Measurements from ENCODE around the gene SMIM20.

SMIM20 gene

DNA sequence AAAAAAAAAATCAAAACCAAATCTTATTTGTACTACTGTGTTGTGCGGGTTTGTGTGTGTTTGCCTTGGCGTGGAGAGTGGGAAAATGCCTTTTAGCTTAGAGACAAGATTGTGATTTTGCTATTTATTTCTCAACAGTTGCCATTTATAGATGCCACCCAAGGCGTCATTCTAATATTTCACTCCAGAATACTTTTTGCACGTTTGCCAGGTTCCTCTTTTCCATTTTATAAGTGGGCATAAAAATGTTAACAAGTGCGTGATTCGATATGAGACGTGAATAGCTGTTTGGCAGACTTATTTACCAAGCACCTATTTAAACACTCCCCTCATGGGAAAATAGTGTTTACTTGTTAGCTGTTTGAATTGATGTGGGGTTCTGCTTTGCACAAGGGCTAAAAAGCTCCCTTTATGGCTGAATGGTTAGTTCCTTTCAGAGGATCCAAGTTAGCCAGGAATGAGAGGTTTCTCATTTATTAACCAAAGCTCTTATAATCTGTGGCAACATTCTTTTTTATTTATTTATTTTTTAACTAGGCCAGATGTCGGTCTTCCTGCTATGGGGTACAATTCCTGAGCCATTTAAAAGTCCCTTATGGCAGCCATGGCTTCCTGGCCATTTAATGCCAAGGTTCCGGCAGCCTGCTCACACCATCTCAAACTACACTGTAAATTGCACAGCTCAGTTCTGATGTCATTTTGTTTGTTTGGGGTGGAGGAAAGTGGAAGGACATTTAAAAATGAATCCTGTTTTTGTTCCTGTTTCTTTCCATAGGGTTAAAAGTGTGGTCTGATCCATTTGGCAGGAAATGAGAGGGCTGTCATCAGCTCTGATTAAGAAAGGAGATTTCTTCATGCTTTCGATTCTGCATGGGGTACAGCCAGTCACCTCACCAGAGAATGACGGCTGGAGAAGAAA, 14.6 kb downstream of the SMIM20 start:
- Mint-ChIP-seq H3K36me3 (no peaks in the 10 kb centered on the region), H3K9me3 (ENCODE audit: low read depth) (no peaks in the 10 kb centered on the region), H3K4me3 (no peak overlapping the region), H3K27ac (no peak overlapping the region), H3K27me3 (no peaks in the 10 kb centered on the region), H3K4me1 (ENCODE audit: low read depth) (peaks cover 4% of the 10 kb centered on the region)

DNA sequence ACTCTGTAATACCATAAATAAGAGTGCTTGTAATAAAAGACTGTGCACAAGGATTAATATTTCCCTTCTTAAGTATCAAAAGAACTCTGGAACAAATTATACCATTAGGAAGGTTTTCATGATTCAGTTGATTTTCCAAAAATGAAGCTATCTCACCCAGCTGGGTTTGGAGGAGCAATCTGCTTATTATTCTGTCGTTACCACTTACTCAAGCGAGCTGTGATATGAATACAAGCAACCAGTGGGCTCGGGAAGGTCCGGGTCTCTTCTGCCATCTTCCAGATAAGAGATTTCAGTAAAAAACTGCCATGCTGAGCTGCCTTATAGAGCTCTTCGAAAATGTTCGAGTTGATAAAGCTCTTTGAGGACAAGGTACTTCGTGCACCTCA, 15.3 kb downstream of the SMIM20 start:
- Mint-ChIP-seq H3K4me3 (no peak overlapping the region), H3K27me3 (no peaks in the 10 kb centered on the region), H3K9me3 (ENCODE audit: low read depth) (no peaks in the 10 kb centered on the region), H3K36me3 (no peaks in the 10 kb centered on the region), H3K4me1 (ENCODE audit: low read depth) (peaks cover 4% of the 10 kb centered on the region), H3K27ac (no peak overlapping the region)

DNA sequence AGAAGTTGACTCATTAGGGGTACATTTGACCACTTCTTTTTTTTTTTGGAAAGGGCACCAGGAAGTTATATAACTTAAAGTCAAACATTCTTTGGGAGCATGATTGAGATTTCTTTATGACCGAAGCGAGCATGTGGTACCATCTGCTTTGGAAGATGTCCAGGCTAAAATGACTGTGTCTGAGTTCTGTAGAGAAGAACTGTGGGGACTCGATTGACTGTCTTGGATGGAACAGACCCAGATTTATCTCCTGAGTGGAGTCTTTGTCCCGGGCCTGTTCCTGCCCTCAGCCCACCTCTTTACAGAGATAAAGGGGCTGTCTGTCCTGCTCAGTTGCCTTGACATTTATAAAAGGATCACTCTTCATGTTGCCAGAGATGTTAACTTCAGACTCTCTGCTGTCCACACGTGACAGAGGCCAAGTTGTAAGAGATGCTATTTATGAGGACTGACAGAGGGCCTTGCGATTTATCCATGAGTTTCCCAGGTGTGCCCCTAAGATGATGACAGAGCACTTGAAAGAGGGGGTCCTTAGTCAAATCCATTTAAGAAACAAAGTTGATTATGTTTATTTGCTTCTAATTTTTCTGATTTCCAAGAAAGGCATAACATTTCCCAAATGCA, 16.8 kb downstream of the SMIM20 start:
- Mint-ChIP-seq H3K27me3 (no peaks in the 10 kb centered on the region), H3K4me3 (no peak overlapping the region), H3K9me3 (ENCODE audit: low read depth) (no peaks in the 10 kb centered on the region), H3K4me1 (ENCODE audit: low read depth) (peaks cover 3% of the 10 kb centered on the region), H3K27ac (no peak overlapping the region), H3K36me3 (no peaks in the 10 kb centered on the region)

DNA sequence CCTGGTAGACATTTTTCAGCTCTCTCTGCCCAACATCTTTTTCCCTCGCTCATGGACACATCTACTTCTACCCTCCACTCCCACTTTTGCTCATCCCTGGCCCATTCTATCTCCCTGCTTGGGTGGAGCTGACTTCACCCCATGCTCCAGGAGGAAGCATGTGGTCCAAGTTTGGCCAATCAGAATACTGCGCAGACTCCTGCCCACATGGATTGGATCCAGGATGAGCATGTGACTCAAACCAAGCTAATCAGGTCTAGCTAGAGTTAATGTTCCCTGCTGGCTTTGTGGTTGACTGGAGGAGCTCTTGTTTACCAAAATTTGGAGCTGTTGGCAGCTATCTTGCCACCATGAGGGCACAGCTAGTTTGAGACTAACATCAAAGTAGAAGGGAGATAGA, 22.7 kb downstream of the SMIM20 start:
- Mint-ChIP-seq H3K4me3 (no peak overlapping the region), H3K27me3 (peaks cover 6% of the 10 kb centered on the region), H3K27ac (no peak overlapping the region), H3K9me3 (ENCODE audit: low read depth) (no peaks in the 10 kb centered on the region), H3K36me3 (peaks cover 5% of the 10 kb centered on the region), H3K4me1 (ENCODE audit: low read depth) (peaks cover 17% of the 10 kb centered on the region)

DNA sequence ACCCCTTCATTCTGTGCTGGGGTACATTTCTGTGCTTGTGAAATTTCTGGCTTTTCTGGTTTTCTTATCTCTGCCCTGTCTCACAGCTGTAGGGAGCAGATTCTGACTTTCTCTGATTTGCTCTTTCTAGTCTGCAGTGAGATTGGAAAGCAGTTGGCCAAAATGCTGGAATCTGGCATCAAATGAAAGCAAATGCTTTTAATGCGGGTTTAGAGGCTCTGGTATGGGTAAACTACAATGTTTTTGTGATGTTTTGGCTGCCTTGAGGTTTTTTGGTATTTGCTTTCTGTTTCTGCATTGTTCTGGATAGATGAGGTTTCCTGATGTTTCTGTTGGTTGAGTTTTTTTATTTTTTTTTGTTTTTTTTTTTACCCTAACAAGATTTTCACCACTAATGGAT, 23.8 kb downstream of the SMIM20 start:
- Mint-ChIP-seq H3K4me3 (no peak overlapping the region), H3K27me3 (peaks cover 9% of the 10 kb centered on the region), H3K36me3 (peaks cover 5% of the 10 kb centered on the region), H3K27ac (no peak overlapping the region), H3K4me1 (ENCODE audit: low read depth) (peaks cover 17% of the 10 kb centered on the region), H3K9me3 (ENCODE audit: low read depth) (no peaks in the 10 kb centered on the region)

DNA sequence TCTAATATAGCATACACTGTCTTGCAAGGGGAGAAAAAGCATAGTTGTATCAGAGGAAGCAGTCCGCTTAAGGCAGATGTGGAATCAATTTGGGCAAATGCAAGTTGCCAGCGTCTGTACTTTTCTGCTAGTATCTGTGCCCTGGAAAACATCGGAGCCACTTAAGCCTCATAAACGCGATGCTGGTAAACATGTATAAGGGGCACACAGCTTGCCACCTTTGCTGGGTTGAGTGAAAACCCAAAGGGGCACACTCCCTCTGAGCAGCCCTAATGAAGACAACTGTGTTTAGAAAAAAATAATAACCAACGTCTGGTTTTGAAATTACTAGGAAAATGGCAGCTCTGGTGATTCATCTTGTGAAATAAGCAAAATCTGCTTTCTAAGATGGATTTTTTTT, 24.3 kb downstream of the SMIM20 start:
- Mint-ChIP-seq H3K9me3 (ENCODE audit: low read depth) (no peaks in the 10 kb centered on the region), H3K27me3 (peaks cover 12% of the 10 kb centered on the region), H3K27ac (peak overlapping the region; percentile 77), H3K36me3 (peaks cover 5% of the 10 kb centered on the region), H3K4me3 (no peak overlapping the region), H3K4me1 (ENCODE audit: low read depth) (peaks cover 17% of the 10 kb centered on the region)

DNA sequence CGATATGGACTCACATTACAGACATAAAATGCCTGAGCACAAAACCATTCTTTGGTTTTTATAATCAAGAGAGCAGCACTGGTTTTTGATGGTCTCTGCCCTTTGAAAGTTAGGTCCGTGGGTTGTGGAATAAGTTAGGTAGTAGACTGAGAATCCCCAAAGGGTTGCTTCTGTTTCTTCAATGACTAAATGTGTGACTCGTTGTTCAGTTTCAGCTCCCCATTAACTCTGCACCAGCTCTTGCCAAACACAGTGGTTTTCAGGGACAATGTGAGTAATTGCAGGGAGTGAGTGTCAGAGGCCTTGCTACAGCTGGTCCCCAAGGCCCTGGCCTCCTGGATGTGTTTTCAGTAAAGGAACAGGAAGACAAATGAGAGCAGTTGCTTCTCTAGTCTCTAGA, 24.8 kb downstream of the SMIM20 start:
- no peaks in the 10 kb centered on the region for H3K9me3 Mint-ChIP-seq (ENCODE audit: low read depth)
- H3K27me3 Mint-ChIP-seq: peaks cover 12% of the 10 kb centered on the region
- H3K4me3 Mint-ChIP-seq: no peak overlapping the region
- H3K4me1 Mint-ChIP-seq (ENCODE audit: low read depth): peaks cover 17% of the 10 kb centered on the region
- H3K36me3 Mint-ChIP-seq: peaks cover 5% of the 10 kb centered on the region
- H3K27ac Mint-ChIP-seq: peak overlapping the region; percentile 77

DNA sequence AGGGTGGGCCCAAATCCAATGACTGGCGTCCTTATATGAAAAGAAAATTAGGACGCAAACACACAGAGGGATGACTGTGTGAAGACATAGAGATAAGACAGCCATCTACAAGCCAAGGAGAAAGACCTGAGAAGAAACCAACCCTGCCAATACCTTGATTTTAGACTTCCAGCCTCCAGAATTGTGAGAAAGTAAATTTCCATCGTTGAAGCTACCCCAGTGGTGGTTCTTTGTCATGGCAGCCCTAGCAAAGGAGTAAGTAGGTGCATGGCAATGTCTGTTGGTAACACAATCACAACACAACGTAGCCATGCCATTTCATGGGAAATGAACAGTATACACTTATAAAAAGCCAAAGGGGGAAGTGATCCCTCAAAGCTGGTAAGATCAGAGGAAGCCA, 25.3 kb downstream of the SMIM20 start:
- Mint-ChIP-seq H3K36me3 (peaks cover 5% of the 10 kb centered on the region), H3K27ac (peak overlapping the region; percentile 77), H3K4me1 (ENCODE audit: low read depth) (peaks cover 17% of the 10 kb centered on the region), H3K9me3 (ENCODE audit: low read depth) (no peaks in the 10 kb centered on the region), H3K4me3 (no peak overlapping the region), H3K27me3 (peaks cover 12% of the 10 kb centered on the region)

DNA sequence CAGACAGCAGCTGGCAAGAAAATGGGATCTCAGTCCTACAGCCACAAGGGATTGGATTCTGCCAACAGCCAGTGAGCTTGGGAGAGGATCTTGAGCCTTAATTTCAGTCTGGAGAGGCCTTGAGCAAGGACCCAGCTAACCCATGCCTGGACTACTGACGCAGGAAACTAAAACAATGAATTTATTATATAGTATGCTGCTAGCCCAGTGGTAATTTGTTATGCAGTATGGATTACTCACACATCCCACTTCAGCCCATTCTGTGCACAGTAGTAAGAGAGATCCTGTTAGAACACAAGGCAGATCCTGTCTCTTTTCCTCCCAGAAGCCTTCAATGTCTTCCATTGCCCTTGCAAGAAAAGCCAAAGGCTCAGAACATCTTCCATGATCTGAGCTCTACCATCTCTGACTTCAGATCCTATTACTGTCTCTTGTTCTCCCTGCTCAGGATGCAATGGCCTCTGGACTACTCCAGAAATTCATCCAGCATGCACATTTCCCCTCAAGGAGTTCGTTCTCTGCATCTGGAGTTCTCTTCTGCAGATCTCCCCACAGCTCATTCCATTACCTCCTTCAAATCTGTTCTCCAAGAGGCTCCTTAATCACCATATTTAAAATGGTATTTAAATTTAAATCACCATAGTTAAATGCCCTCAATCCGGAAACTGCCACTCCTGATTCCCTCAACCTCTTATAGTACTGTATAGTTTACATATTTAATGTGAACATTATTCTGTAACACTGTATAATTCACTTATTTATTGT, 27.6 kb downstream of the SMIM20 start:
- H3K4me3 Mint-ChIP-seq: no peak overlapping the region
- H3K27me3 Mint-ChIP-seq: peaks cover 12% of the 10 kb centered on the region
- H3K4me1 Mint-ChIP-seq (ENCODE audit: low read depth): peaks cover 17% of the 10 kb centered on the region
- H3K9me3 Mint-ChIP-seq (ENCODE audit: low read depth): no peaks in the 10 kb centered on the region
- no peak overlapping the region for H3K27ac Mint-ChIP-seq
- H3K36me3 Mint-ChIP-seq: peaks cover 5% of the 10 kb centered on the region

DNA sequence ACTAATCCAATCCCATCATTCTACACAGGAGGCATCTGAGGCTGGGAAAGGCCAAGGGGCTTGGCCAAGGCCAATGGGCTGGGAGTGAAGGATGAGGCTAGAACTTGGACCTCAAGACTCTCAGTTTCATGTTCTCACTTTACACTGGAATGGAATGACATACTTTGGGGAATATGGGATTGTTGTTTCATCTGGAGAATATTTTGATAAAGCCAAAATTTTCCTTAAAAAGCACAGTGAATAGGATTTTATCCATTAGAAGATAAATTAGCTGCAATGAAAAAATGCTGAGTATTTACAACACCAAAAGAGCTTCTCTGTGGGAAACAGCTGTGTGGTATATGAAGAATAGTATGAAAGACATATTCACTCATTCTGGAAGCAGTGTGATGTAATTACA, 29.3 kb downstream of the SMIM20 start:
- H3K9me3 Mint-ChIP-seq (ENCODE audit: low read depth): no peaks in the 10 kb centered on the region
- peaks cover 13% of the 10 kb centered on the region for H3K27me3 Mint-ChIP-seq
- H3K4me1 Mint-ChIP-seq (ENCODE audit: low read depth): peaks cover 10% of the 10 kb centered on the region
- H3K27ac Mint-ChIP-seq: no peak overlapping the region
- peaks cover 5% of the 10 kb centered on the region for H3K36me3 Mint-ChIP-seq
- H3K4me3 Mint-ChIP-seq: no peak overlapping the region

DNA sequence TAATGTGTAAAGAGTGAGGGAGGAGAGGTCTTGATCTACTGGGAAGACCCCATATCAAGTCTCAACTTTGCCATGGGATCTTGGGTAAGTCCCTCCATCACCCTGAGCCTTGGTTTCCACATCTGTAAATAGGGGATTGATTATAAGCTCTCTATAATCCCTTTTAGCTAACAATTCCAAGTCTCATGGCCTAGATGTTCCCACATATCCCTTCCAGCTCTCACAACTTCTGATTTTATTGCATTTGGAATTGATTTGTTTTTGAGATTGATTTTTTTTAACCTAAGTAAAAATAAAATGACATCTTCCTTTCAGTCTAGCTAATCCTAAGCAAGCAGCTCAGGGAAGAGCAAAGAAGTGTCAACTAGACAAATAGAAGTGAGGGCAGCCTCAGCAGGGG, 29.8 kb downstream of the SMIM20 start:
- H3K4me1 Mint-ChIP-seq (ENCODE audit: low read depth): peaks cover 7% of the 10 kb centered on the region
- peaks cover 5% of the 10 kb centered on the region for H3K36me3 Mint-ChIP-seq
- no peaks in the 10 kb centered on the region for H3K9me3 Mint-ChIP-seq (ENCODE audit: low read depth)
- no peak overlapping the region for H3K27ac Mint-ChIP-seq
- no peak overlapping the region for H3K4me3 Mint-ChIP-seq
- H3K27me3 Mint-ChIP-seq: peaks cover 14% of the 10 kb centered on the region

DNA sequence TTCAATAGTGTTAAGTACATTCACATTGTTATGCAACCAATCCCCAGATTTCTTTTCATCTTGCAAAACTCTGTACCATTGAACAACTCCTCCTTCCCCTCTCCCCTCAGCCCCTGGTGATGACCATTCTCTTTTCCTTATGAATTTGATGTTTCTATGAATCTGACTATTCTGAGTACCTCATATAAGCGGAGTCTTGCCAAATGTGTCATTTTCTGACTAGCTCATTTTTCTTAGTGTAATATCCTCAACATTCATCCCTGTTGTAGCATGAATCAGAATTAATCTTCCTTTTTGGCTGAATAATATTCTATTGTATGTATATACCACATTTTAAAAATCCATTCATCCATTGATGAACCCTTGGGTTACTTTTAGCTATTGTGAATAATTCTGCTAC, 34.0 kb downstream of the SMIM20 start:
- Mint-ChIP-seq H3K27ac (no peak overlapping the region), H3K4me3 (no peak overlapping the region), H3K4me1 (ENCODE audit: low read depth) (peaks cover 13% of the 10 kb centered on the region), H3K9me3 (ENCODE audit: low read depth) (no peaks in the 10 kb centered on the region), H3K27me3 (peaks cover 8% of the 10 kb centered on the region), H3K36me3 (peaks cover 2% of the 10 kb centered on the region)

DNA sequence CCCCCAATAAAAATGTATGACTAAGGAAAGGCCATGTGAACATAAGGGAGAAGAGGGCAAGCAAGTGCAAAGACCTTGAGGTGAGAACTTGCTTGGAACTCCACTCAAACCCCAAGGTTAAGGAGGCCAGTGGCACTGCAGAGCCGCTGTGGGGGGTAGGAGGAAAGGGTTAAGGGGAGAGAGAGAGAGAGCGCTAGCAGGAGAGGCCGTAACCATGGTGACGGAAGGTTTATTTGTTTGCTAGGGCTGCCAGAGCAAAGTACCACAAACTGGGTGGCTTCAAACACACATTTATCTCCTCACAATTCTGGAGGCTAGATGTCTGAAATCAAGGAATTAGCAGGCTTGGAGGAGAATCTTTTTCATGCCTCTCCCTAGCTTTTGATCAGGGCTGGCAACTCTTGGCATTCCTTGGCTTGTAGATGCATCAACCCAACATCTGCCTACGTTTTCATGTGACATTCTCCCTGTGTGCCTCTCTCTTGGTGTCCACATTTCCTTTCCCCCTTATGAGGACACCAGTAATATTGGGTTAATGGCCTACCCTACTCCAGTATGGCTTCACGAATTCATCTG, 35.2 kb downstream of the SMIM20 start:
- H3K36me3 Mint-ChIP-seq: peaks cover 2% of the 10 kb centered on the region
- H3K27me3 Mint-ChIP-seq: peaks cover 9% of the 10 kb centered on the region
- H3K4me1 Mint-ChIP-seq (ENCODE audit: low read depth): peaks cover 13% of the 10 kb centered on the region
- H3K9me3 Mint-ChIP-seq (ENCODE audit: low read depth): no peaks in the 10 kb centered on the region
- no peak overlapping the region for H3K4me3 Mint-ChIP-seq
- H3K27ac Mint-ChIP-seq: no peak overlapping the region

DNA sequence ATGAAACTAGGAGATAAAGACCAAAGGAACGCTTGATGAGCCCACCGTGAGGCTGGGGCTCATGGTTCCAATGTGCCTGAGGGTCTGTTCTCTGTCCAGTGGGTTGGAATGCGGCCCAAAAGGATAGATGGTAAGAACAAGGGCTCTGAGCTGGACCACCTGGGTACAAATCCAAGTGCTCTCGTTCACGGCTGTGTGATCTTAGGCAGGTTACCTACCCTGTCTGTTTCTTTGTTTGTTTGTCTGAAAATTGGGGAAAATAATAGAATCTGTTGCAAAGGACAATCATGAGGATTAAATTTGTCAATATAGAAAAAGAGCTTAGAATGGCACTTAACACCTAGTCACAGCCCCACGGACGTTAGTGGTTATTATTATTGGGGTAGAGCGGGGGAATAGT, 36.0 kb downstream of the SMIM20 start:
- H3K27me3 Mint-ChIP-seq: peaks cover 12% of the 10 kb centered on the region
- H3K4me3 Mint-ChIP-seq: no peak overlapping the region
- peaks cover 2% of the 10 kb centered on the region for H3K36me3 Mint-ChIP-seq
- peaks cover 13% of the 10 kb centered on the region for H3K4me1 Mint-ChIP-seq (ENCODE audit: low read depth)
- no peak overlapping the region for H3K27ac Mint-ChIP-seq
- H3K9me3 Mint-ChIP-seq (ENCODE audit: low read depth): no peaks in the 10 kb centered on the region
